EL (cell line): ENCODE results near the gene PIP4K2A.
"Not testable (repeated sequence)": the region's sequence is repeated elsewhere in the genome, so short reads cannot be mapped to it uniquely, and the experiment has no call there.

Experiments used
- DNase-seq: peaks from one replicate; pipeline ENCODE4 v3.0.0-alpha.2; 2016

Gene PIP4K2A

GRCh38 chr10:22718659-22719058, 4.3 kb upstream of the PIP4K2A start:
- not testable (repeated sequence) for DNase-seq

GRCh38 chr10:22717728-22718127, 3.4 kb upstream of the PIP4K2A start:
- DNase-seq = no peak

GRCh38 chr10:22716943-22717342, 2.6 kb upstream of the PIP4K2A start:
- DNase-seq = no peak

GRCh38 chr10:22715290-22715625, 880 bp upstream of the PIP4K2A start:
- DNase-seq = no peak

GRCh38 chr10:22713853-22714478, 412 bp downstream of the PIP4K2A start:
- peak; percentile 34 for DNase-seq

GRCh38 chr10:22712956-22713852, 1.2 kb downstream of the PIP4K2A start:
- DNase-seq = peak; percentile 18

GRCh38 chr10:22712211-22712955, 2.0 kb downstream of the PIP4K2A start:
- peak; percentile 46 for DNase-seq

GRCh38 chr10:22711373-22711772, 3.0 kb downstream of the PIP4K2A start:
- DNase-seq = no peak

- DNase-seq = no peak
These were observed 4.1 kb downstream of the PIP4K2A start for GRCh38 chr10:22710139-22710745.

- no peak for DNase-seq
These were observed 5.6 kb downstream of the PIP4K2A start for GRCh38 chr10:22708772-22709171.

- DNase-seq = no peak
These were observed 8.9 kb downstream of the PIP4K2A start for GRCh38 chr10:22705527-22705926.

GRCh38 chr10:22704942-22705341, 9.4 kb downstream of the PIP4K2A start:
- DNase-seq = no peak

- DNase-seq = no peak
These were observed 9.9 kb downstream of the PIP4K2A start for GRCh38 chr10:22704471-22704911.

- DNase-seq = no peak
These were observed 12.0 kb downstream of the PIP4K2A start for GRCh38 chr10:22702348-22702747.

- DNase-seq = no peak
These were observed 13.1 kb downstream of the PIP4K2A start for GRCh38 chr10:22701132-22701826.

- DNase-seq = no peak
These were observed 13.9 kb downstream of the PIP4K2A start for GRCh38 chr10:22700489-22700888.

GRCh38 chr10:22699976-22700375, 14.4 kb downstream of the PIP4K2A start:
- DNase-seq = no peak

GRCh38 chr10:22698941-22699440, 15.4 kb downstream of the PIP4K2A start:
- no peak for DNase-seq

GRCh38 chr10:22697800-22698199, 16.6 kb downstream of the PIP4K2A start:
- no peak for DNase-seq

GRCh38 chr10:22697101-22697500, 17.3 kb downstream of the PIP4K2A start:
- DNase-seq = no peak

- no peak for DNase-seq
These were observed 20.5 kb downstream of the PIP4K2A start for GRCh38 chr10:22693860-22694259.

- peak; percentile 75 for DNase-seq
These were observed 21.0 kb downstream of the PIP4K2A start for GRCh38 chr10:22693371-22693784.
